SK-N-MC (cell line): ENCODE data around the gene SEMA3B.

Source experiments
- EZH2 ChIP-seq: fragments of 200-600 bp; sonication (generic); IDR thresholded peaks from one replicate; pipeline ENCODE4 v1.6.1; 2017; ENCODE audit warnings: antibody characterized with exemption
- FOXP2 ChIP-seq: optimal IDR thresholded peaks from 2 replicates; pipeline ENCODE3; 2011; ENCODE audit warnings: mild to moderate bottlenecking, moderate library complexity; ENCODE audit not compliant: insufficient read depth; ENCODE audit errors: extremely low read length, control extremely low read depth
- POLR2AphosphoS5 ChIP-seq: IDR thresholded peaks from 2 replicates; pipeline ENCODE4 v1.6.1; 2012; ENCODE audit warnings: mild to moderate bottlenecking, low read depth, low read length, borderline replicate concordance

GRCh38 chr3:50322115-50322385 lies 53.1 kb downstream of the SEMA3B start:
- no peak for TF ChIP-seq FOXP2
- no peak for TF ChIP-seq EZH2
- no peak for TF ChIP-seq POLR2AphosphoS5
